ENCODE measurements around the gene RAPH1.

Gene RAPH1

GRCh38 chr2:203582468-203582867, 47.4 kb upstream of the RAPH1 start:
- H3K79me2 ChIP-seq (ENCODE audit: low read length): no peaks in the 10 kb centered on the region
- no peak overlapping the region for H3K4me3 ChIP-seq (ENCODE audit: low read length)
- H3K9ac ChIP-seq (ENCODE audit: low read length): no peak overlapping the region
- H4K20me1 ChIP-seq (ENCODE audit: insufficient read depth, low read length): no peaks in the 10 kb centered on the region
- H3K27ac ChIP-seq (ENCODE audit: low read length): no peak overlapping the region
- H3K9me3 ChIP-seq (ENCODE audit: insufficient read depth, low read length): no peaks in the 10 kb centered on the region
- H3K27me3 ChIP-seq (ENCODE audit: low read depth, low read length): peaks cover 65% of the 10 kb centered on the region
- no peak overlapping the region for H2AFZ ChIP-seq (ENCODE audit: low read depth, low read length)
- TF ChIP-seq EZH2phosphoT487 (IDR thresholded peaks at IDR 0.05; ENCODE audit: low read depth) (no peak), CTCF (IDR thresholded peaks at IDR 0.05; ENCODE audit: low read depth, low read length) (no peak)
- peaks cover 13% of the 10 kb centered on the region for H3K4me1 ChIP-seq (ENCODE audit: low read length)
- no peaks in the 10 kb centered on the region for H3K36me3 ChIP-seq (replicated peaks; ENCODE audit: low read depth, low read length)
- no peak overlapping the region for H3K4me2 ChIP-seq (ENCODE audit: low read length)

GRCh38 chr2:203580844-203581243, 45.7 kb upstream of the RAPH1 start:
- Histone ChIP-seq H3K27ac (ENCODE audit: low read length) (no peak overlapping the region), H2AFZ (ENCODE audit: low read depth, low read length) (no peak overlapping the region)
- TF ChIP-seq EZH2phosphoT487 (IDR thresholded peaks at IDR 0.05; ENCODE audit: low read depth): no peak
- no peak for TF ChIP-seq CTCF (IDR thresholded peaks at IDR 0.05; ENCODE audit: low read depth, low read length)

GRCh38 chr2:203579730-203580129, 44.6 kb upstream of the RAPH1 start:
- H3K4me2 ChIP-seq (ENCODE audit: low read length): no peak overlapping the region
- no peak overlapping the region for H3K27ac ChIP-seq (ENCODE audit: low read length)
- H3K79me2 ChIP-seq (ENCODE audit: low read length): no peaks in the 10 kb centered on the region
- no peaks in the 10 kb centered on the region for H3K9me3 ChIP-seq (ENCODE audit: insufficient read depth, low read length)
- no peak overlapping the region for H3K9ac ChIP-seq (ENCODE audit: low read length)
- H2AFZ ChIP-seq (ENCODE audit: low read depth, low read length): no peak overlapping the region
- H3K36me3 ChIP-seq (replicated peaks; ENCODE audit: low read depth, low read length): no peaks in the 10 kb centered on the region
- H3K27me3 ChIP-seq (ENCODE audit: low read depth, low read length): peaks cover 46% of the 10 kb centered on the region
- TF ChIP-seq CTCF (IDR thresholded peaks at IDR 0.05; ENCODE audit: low read depth, low read length): no peak
- TF ChIP-seq EZH2phosphoT487 (IDR thresholded peaks at IDR 0.05; ENCODE audit: low read depth): no peak
- peaks cover 6% of the 10 kb centered on the region for H3K4me1 ChIP-seq (ENCODE audit: low read length)
- no peak overlapping the region for H3K4me3 ChIP-seq (ENCODE audit: low read length)
- H4K20me1 ChIP-seq (ENCODE audit: insufficient read depth, low read length): no peaks in the 10 kb centered on the region

More at GRCh38 chr2:203580844-203581243, 45.7 kb upstream of the RAPH1 start:
- Histone ChIP-seq H3K9me3 (ENCODE audit: insufficient read depth, low read length) (no peaks in the 10 kb centered on the region), H3K4me1 (ENCODE audit: low read length) (peaks cover 9% of the 10 kb centered on the region), H3K9ac (ENCODE audit: low read length) (no peak overlapping the region), H3K79me2 (ENCODE audit: low read length) (no peaks in the 10 kb centered on the region), H4K20me1 (ENCODE audit: insufficient read depth, low read length) (no peaks in the 10 kb centered on the region), H3K27me3 (ENCODE audit: low read depth, low read length) (peaks cover 51% of the 10 kb centered on the region), H3K36me3 (replicated peaks; ENCODE audit: low read depth, low read length) (no peaks in the 10 kb centered on the region), H3K4me2 (ENCODE audit: low read length) (no peak overlapping the region), H3K4me3 (ENCODE audit: low read length) (no peak overlapping the region)

- Histone ChIP-seq H3K4me3 (ENCODE audit: low read length) (no peak overlapping the region), H3K4me2 (ENCODE audit: low read length) (no peak overlapping the region), H3K36me3 (replicated peaks; ENCODE audit: low read depth, low read length) (no peaks in the 10 kb centered on the region), H3K4me1 (ENCODE audit: low read length) (peaks cover 4% of the 10 kb centered on the region; the same call in 1 of the 2 replicates), H3K9me3 (ENCODE audit: insufficient read depth, low read length) (no peaks in the 10 kb centered on the region), H3K27me3 (ENCODE audit: low read depth, low read length) (peaks cover 47% of the 10 kb centered on the region), H2AFZ (ENCODE audit: low read depth, low read length) (no peak overlapping the region), H3K9ac (ENCODE audit: low read length) (no peak overlapping the region), H3K27ac (ENCODE audit: low read length) (no peak overlapping the region), H3K79me2 (ENCODE audit: low read length) (no peaks in the 10 kb centered on the region), H4K20me1 (ENCODE audit: insufficient read depth, low read length) (no peaks in the 10 kb centered on the region)
- TF ChIP-seq EZH2phosphoT487 (IDR thresholded peaks at IDR 0.05; ENCODE audit: low read depth): no peak
- TF ChIP-seq CTCF (IDR thresholded peaks at IDR 0.05; ENCODE audit: low read depth, low read length): no peak
These were observed 43.9 kb upstream of the RAPH1 start for GRCh38 chr2:203578759-203579643.
